SK-N-MC (cell line): ENCODE data around the gene NFKB1.
"Not testable (repeated sequence)": the region's sequence is repeated elsewhere in the genome, so short reads cannot be mapped to it uniquely, and the experiment has no call there.

Experiments used
- EZH2 ChIP-seq: fragments of 200-600 bp; sonication (generic); IDR thresholded peaks from one replicate; pipeline ENCODE4 v1.6.1; 2017; ENCODE audit warnings: antibody characterized with exemption
- FOXP2 ChIP-seq: optimal IDR thresholded peaks from 2 replicates; pipeline ENCODE3; 2011; ENCODE audit warnings: mild to moderate bottlenecking, moderate library complexity; ENCODE audit not compliant: insufficient read depth; ENCODE audit errors: extremely low read length, control extremely low read depth
- POLR2AphosphoS5 ChIP-seq: IDR thresholded peaks from 2 replicates; pipeline ENCODE4 v1.6.1; 2012; ENCODE audit warnings: mild to moderate bottlenecking, low read depth, low read length, borderline replicate concordance

GRCh38 chr4:102479832-102480231 lies 21.3 kb upstream of the NFKB1 start:
- not testable (repeated sequence) for TF ChIP-seq EZH2, POLR2AphosphoS5, FOXP2
